ENCODE measurements around the gene SMYD5.

The SMYD5 gene

GRCh38 chr2:73255907-73256617, 42.0 kb downstream of the SMYD5 start:
- Histone ChIP-seq H3K36me3 (ENCODE audit: control insufficient read depth in 4 of 4, insufficient read depth in 4 of 4, low read length in 3 of 4) (peaks cover 13 to 82% (median 51%) of the 10 kb centered on the region in 4 experiments), H3K27me3 (replicated peaks in 2 of 5; ENCODE audit: control insufficient read depth in 4 of 5, insufficient read depth in 5 of 5, low read length in 4 of 5) (no peaks in the 10 kb centered on the region), H3K4me3 (ENCODE audit: control insufficient read depth in 1 of 7, extremely low read depth in 1 of 7, insufficient read depth in 4 of 7, low read depth in 2 of 7, low read length in 6 of 7) (no peak overlapping the region), H3K4me1 (ENCODE audit: control extremely low read depth in 1 of 4, control insufficient read depth in 4 of 4, insufficient read depth in 4 of 4, low read length in 3 of 4) (peaks cover 0 to 18% (median 0%) of the 10 kb centered on the region in 4 experiments), H3K27ac (ENCODE audit: insufficient read depth in 1 of 2, low read depth in 1 of 2, low read length in 2 of 2, poor library complexity in 1 of 2, severe bottlenecking in 2 of 2) (no peak overlapping the region), H3K9me3 (ENCODE audit: control extremely low read depth in 1 of 5, control insufficient read depth in 4 of 5, insufficient read depth in 2 of 5, low read depth in 1 of 5, low read length in 4 of 5) (no peaks in the 10 kb centered on the region)
- DNase-seq = no peak
- CTCF ChIA-PET = interaction anchor here (0.9 to 2.5 kb wide), 3 partner anchors 8 to 34 kb away, joined by 3 to 11 read pairs (median 3); no protein-coding TSS in a partner anchor
- WGBS (ENCODE audit: insufficient coverage) = 85% methylated on average over 4 of the region's 5 CpGs
- POLR2A ChIA-PET = interaction anchor here (0.5 kb wide), 1 partner anchor 93 kb away, joined by 3 read pairs; no protein-coding TSS in a partner anchor

DNA sequence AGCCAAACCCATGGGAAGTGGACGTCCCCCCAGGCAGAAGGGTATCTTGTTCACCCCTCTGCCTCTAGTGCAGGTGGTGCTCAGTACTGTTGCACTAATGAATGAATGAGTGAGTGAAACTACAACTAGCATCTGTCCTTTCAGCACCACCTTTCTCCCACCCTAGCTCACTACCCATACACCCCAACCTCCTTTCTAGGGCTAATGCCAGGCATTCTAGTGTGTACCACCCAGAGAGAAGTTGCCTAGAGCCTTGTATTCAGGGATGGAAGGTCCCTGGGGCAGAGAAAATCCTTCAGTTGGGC, 42.5 kb downstream of the SMYD5 start:
- DNase-seq = no peak
- peaks cover 0 to 18% (median 0%) of the 10 kb centered on the region in 4 experiments for H3K4me1 ChIP-seq (ENCODE audit: control extremely low read depth in 1 of 4, control insufficient read depth in 4 of 4, insufficient read depth in 4 of 4, low read length in 3 of 4)
- no peak overlapping the region for H3K4me3 ChIP-seq (ENCODE audit: control insufficient read depth in 1 of 7, extremely low read depth in 1 of 7, insufficient read depth in 4 of 7, low read depth in 2 of 7, low read length in 6 of 7)
- no peaks in the 10 kb centered on the region for H3K9me3 ChIP-seq (ENCODE audit: control extremely low read depth in 1 of 5, control insufficient read depth in 4 of 5, insufficient read depth in 2 of 5, low read depth in 1 of 5, low read length in 4 of 5)
- ChIA-PET POLR2A (interaction anchor here (0.5 kb wide), 1 partner anchor 93 kb away, joined by 3 read pairs; no protein-coding TSS in a partner anchor), CTCF (interaction anchor here (0.9 to 2.5 kb wide), 5 partner anchors 8 to 33 kb away, joined by 3 to 11 read pairs (median 3); no protein-coding TSS in a partner anchor)
- peaks cover 8 to 81% (median 50%) of the 10 kb centered on the region in 4 experiments for H3K36me3 ChIP-seq (ENCODE audit: control insufficient read depth in 4 of 4, insufficient read depth in 4 of 4, low read length in 3 of 4)
- no peak overlapping the region for H3K27ac ChIP-seq (ENCODE audit: insufficient read depth in 1 of 2, low read depth in 1 of 2, low read length in 2 of 2, poor library complexity in 1 of 2, severe bottlenecking in 2 of 2)
- 100% methylated on average over 1 of the region's 1 CpG for WGBS (ENCODE audit: insufficient coverage)
- H3K27me3 ChIP-seq (replicated peaks in 2 of 5; ENCODE audit: control insufficient read depth in 4 of 5, insufficient read depth in 5 of 5, low read length in 4 of 5) = no peaks in the 10 kb centered on the region

- Histone ChIP-seq H3K9me3 (ENCODE audit: control extremely low read depth in 1 of 5, control insufficient read depth in 4 of 5, insufficient read depth in 2 of 5, low read depth in 1 of 5, low read length in 4 of 5) (no peaks in the 10 kb centered on the region), H3K4me1 (ENCODE audit: control extremely low read depth in 1 of 4, control insufficient read depth in 4 of 4, insufficient read depth in 4 of 4, low read length in 3 of 4) (peaks cover 0 to 18% (median 0%) of the 10 kb centered on the region in 4 experiments), H3K27ac (ENCODE audit: insufficient read depth in 1 of 2, low read depth in 1 of 2, low read length in 2 of 2, poor library complexity in 1 of 2, severe bottlenecking in 2 of 2) (no peak overlapping the region), H3K4me3 (ENCODE audit: control insufficient read depth in 1 of 7, extremely low read depth in 1 of 7, insufficient read depth in 4 of 7, low read depth in 2 of 7, low read length in 6 of 7) (no peak overlapping the region), H3K27me3 (replicated peaks in 2 of 5; ENCODE audit: control insufficient read depth in 4 of 5, insufficient read depth in 5 of 5, low read length in 4 of 5) (no peaks in the 10 kb centered on the region), H3K36me3 (ENCODE audit: control insufficient read depth in 4 of 4, insufficient read depth in 4 of 4, low read length in 3 of 4) (peaks cover 6 to 79% (median 48%) of the 10 kb centered on the region in 4 experiments)
- DNase-seq = no peak
- POLR2A ChIA-PET = interaction anchor here (0.5 kb wide), 1 partner anchor 94 kb away, joined by 3 read pairs; no protein-coding TSS in a partner anchor
- CTCF ChIA-PET = interaction anchor here (1.0 to 2.5 kb wide), 4 partner anchors 9 to 33 kb away, joined by 3 to 11 read pairs (median 3); no protein-coding TSS in a partner anchor
- WGBS (ENCODE audit: insufficient coverage) = 100% methylated on average over 1 of the region's 2 CpGs
These were observed 43.0 kb downstream of the SMYD5 start for GRCh38 chr2:73257021-73257420.

- H3K27me3 ChIP-seq (replicated peaks in 2 of 5; ENCODE audit: control insufficient read depth in 4 of 5, insufficient read depth in 5 of 5, low read length in 4 of 5) = no peaks in the 10 kb centered on the region
- DNase-seq = peak in 2 of 3 donors; percentile 29 to 40
- peaks cover 5 to 75% (median 44%) of the 10 kb centered on the region in 4 experiments for H3K36me3 ChIP-seq (ENCODE audit: control insufficient read depth in 4 of 4, insufficient read depth in 4 of 4, low read length in 3 of 4)
- CTCF ChIA-PET = interaction anchor here (1.0 to 2.5 kb wide), 5 partner anchors 9 to 173 kb away, joined by 3 to 11 read pairs (median 3); no protein-coding TSS in a partner anchor
- H3K9me3 ChIP-seq (ENCODE audit: control extremely low read depth in 1 of 5, control insufficient read depth in 4 of 5, insufficient read depth in 2 of 5, low read depth in 1 of 5, low read length in 4 of 5) = no peaks in the 10 kb centered on the region
- H3K4me3 ChIP-seq (ENCODE audit: control insufficient read depth in 1 of 7, extremely low read depth in 1 of 7, insufficient read depth in 4 of 7, low read depth in 2 of 7, low read length in 6 of 7) = no peak overlapping the region
- 65% methylated on average over 9 of the region's 10 CpGs for WGBS (ENCODE audit: insufficient coverage)
- peaks cover 0 to 18% (median 0%) of the 10 kb centered on the region in 4 experiments for H3K4me1 ChIP-seq (ENCODE audit: control extremely low read depth in 1 of 4, control insufficient read depth in 4 of 4, insufficient read depth in 4 of 4, low read length in 3 of 4)
- POLR2A ChIA-PET = interaction anchor here (0.7 kb wide), 1 partner anchor 330 kb away, joined by 3 read pairs; no protein-coding TSS in a partner anchor
- H3K27ac ChIP-seq (ENCODE audit: insufficient read depth in 1 of 2, low read depth in 1 of 2, low read length in 2 of 2, poor library complexity in 1 of 2, severe bottlenecking in 2 of 2) = no peak overlapping the region
These were observed 43.5 kb downstream of the SMYD5 start for GRCh38 chr2:73257425-73258125.

GRCh38 chr2:73258186-73258912, 44.3 kb downstream of the SMYD5 start:
- no peaks in the 10 kb centered on the region for H3K27me3 ChIP-seq (replicated peaks in 2 of 5; ENCODE audit: control insufficient read depth in 4 of 5, insufficient read depth in 5 of 5, low read length in 4 of 5)
- no peak for DNase-seq
- H3K27ac ChIP-seq (ENCODE audit: insufficient read depth in 1 of 2, low read depth in 1 of 2, low read length in 2 of 2, poor library complexity in 1 of 2, severe bottlenecking in 2 of 2) = no peak overlapping the region
- no peak overlapping the region for H3K4me3 ChIP-seq (ENCODE audit: control insufficient read depth in 1 of 7, extremely low read depth in 1 of 7, insufficient read depth in 4 of 7, low read depth in 2 of 7, low read length in 6 of 7)
- H3K4me1 ChIP-seq (ENCODE audit: control extremely low read depth in 1 of 4, control insufficient read depth in 4 of 4, insufficient read depth in 4 of 4, low read length in 3 of 4) = peaks cover 0 to 18% (median 0%) of the 10 kb centered on the region in 4 experiments
- H3K36me3 ChIP-seq (ENCODE audit: control insufficient read depth in 4 of 4, insufficient read depth in 4 of 4, low read length in 3 of 4) = peaks cover 5 to 73% (median 42%) of the 10 kb centered on the region in 4 experiments
- H3K9me3 ChIP-seq (ENCODE audit: control extremely low read depth in 1 of 5, control insufficient read depth in 4 of 5, insufficient read depth in 2 of 5, low read depth in 1 of 5, low read length in 4 of 5) = no peaks in the 10 kb centered on the region
- WGBS (ENCODE audit: insufficient coverage) = 100% methylated on average over 4 of the region's 8 CpGs
- POLR2A ChIA-PET = interaction anchor here (0.7 kb wide), 1 partner anchor 329 kb away, joined by 3 read pairs; no protein-coding TSS in a partner anchor
- CTCF ChIA-PET = interaction anchor here (0.9 to 2.5 kb wide), 5 partner anchors 10 to 174 kb away, joined by 3 to 11 read pairs (median 3); no protein-coding TSS in a partner anchor

GRCh38 chr2:73258913-73259215, 44.8 kb downstream of the SMYD5 start:
- Histone ChIP-seq H3K9me3 (ENCODE audit: control extremely low read depth in 1 of 5, control insufficient read depth in 4 of 5, insufficient read depth in 2 of 5, low read depth in 1 of 5, low read length in 4 of 5) (no peaks in the 10 kb centered on the region), H3K27me3 (replicated peaks in 2 of 5; ENCODE audit: control insufficient read depth in 4 of 5, insufficient read depth in 5 of 5, low read length in 4 of 5) (no peaks in the 10 kb centered on the region), H3K27ac (ENCODE audit: insufficient read depth in 1 of 2, low read depth in 1 of 2, low read length in 2 of 2, poor library complexity in 1 of 2, severe bottlenecking in 2 of 2) (no peak overlapping the region), H3K36me3 (ENCODE audit: control insufficient read depth in 4 of 4, insufficient read depth in 4 of 4, low read length in 3 of 4) (peaks cover 2 to 74% (median 40%) of the 10 kb centered on the region in 4 experiments), H3K4me3 (ENCODE audit: control insufficient read depth in 1 of 7, extremely low read depth in 1 of 7, insufficient read depth in 4 of 7, low read depth in 2 of 7, low read length in 6 of 7) (no peak overlapping the region), H3K4me1 (ENCODE audit: control extremely low read depth in 1 of 4, control insufficient read depth in 4 of 4, insufficient read depth in 4 of 4, low read length in 3 of 4) (peaks cover 0 to 14% (median 0%) of the 10 kb centered on the region in 4 experiments)
- whole genome bisulfite sequencing (ENCODE audit: insufficient coverage) = 99% methylated on average over 9 of the region's 9 CpGs
- ChIA-PET POLR2A (no interaction called here), CTCF (interaction anchor here (0.9 to 1.6 kb wide), 3 partner anchors 9 to 174 kb away, joined by 3 to 4 read pairs (median 3); no protein-coding TSS in a partner anchor)
- no peak for DNase-seq
